ENCODE measurements around the gene TTLL9. TPM values are rescaled to one million over a fixed set of nuclear protein-coding genes. Genes with fewer than 3 reads are reported as not detected.

The TTLL9 gene
- polyA plus RNA-seq, 1 donor (not counting 4 experiments of a cell fraction or from before 2014, with no cell fraction given) = not detected

GRCh38 chr20:31979713-31980426, 109.4 kb downstream of the TTLL9 start:
- H2AFZ ChIP-seq (ENCODE audit: control insufficient read depth, low read length) = no peak overlapping the region
- no peaks in the 10 kb centered on the region for H3K36me3 ChIP-seq (ENCODE audit: control insufficient read depth in 2 of 2, extremely low read depth in 1 of 2, insufficient read depth in 2 of 2, low read length in 2 of 2)
- H3K9ac ChIP-seq (ENCODE audit: control insufficient read depth, extremely low read depth, insufficient read depth, low read length) = no peak overlapping the region
- H3K9me1 ChIP-seq (ENCODE audit: control insufficient read depth, extremely low read depth, insufficient read depth, low read length) = no peaks in the 10 kb centered on the region
- no peak overlapping the region for H3K4me3 ChIP-seq (ENCODE audit: control insufficient read depth in 2 of 3, extremely low read depth in 1 of 3, insufficient read depth in 2 of 3, low read depth in 1 of 3, low read length in 3 of 3)
- TF ChIP-seq CTCF (optimal IDR thresholded peaks at IDR 0.05 in 1 of 3, IDR thresholded peaks at IDR 0.05 in 1 of 3, conservative IDR thresholded peaks at IDR 0.05 in 1 of 3; ENCODE audit: extremely low read depth in 1 of 3, insufficient read depth in 2 of 3, low read length in 3 of 3) (no peak), EZH2 (IDR thresholded peaks at IDR 0.05; ENCODE audit: low read length) (no peak)
- H4K20me1 ChIP-seq (ENCODE audit: control insufficient read depth, extremely low read depth, insufficient read depth, low read length) = no peaks in the 10 kb centered on the region
- H3K4me2 ChIP-seq (ENCODE audit: control insufficient read depth, extremely low read depth, insufficient read depth, low read depth, low read length) = no peak overlapping the region
- H3K79me2 ChIP-seq (ENCODE audit: control insufficient read depth, insufficient read depth, low read length) = no peaks in the 10 kb centered on the region
- dilution Hi-C loops (cut with MboI; ENCODE audit: extremely low pct_ligation_motif_present, low sequenced_read_pairs) = no loop called here
- no peak for DNase-seq (ENCODE audit: low read depth, low spot score)
- H3K27me3 ChIP-seq (ENCODE audit: control insufficient read depth, extremely low read depth, insufficient read depth, low read length) = peaks cover 12% of the 10 kb centered on the region
- no peaks in the 10 kb centered on the region for H3K9me3 ChIP-seq (ENCODE audit: control insufficient read depth, low read depth, low read length)
- H3K27ac ChIP-seq (ENCODE audit: control insufficient read depth, insufficient read depth, low read length) = no peak overlapping the region
- FAIRE-seq = no peak
- no peaks in the 10 kb centered on the region for H3K4me1 ChIP-seq (ENCODE audit: control insufficient read depth, extremely low read depth, insufficient read depth, low read length)

- H3K79me2 ChIP-seq (ENCODE audit: control insufficient read depth, insufficient read depth, low read length) = no peaks in the 10 kb centered on the region
- H3K4me1 ChIP-seq (ENCODE audit: control insufficient read depth, extremely low read depth, insufficient read depth, low read length) = no peaks in the 10 kb centered on the region
- H3K9me3 ChIP-seq (ENCODE audit: control insufficient read depth, low read depth, low read length) = no peaks in the 10 kb centered on the region
- H3K9me1 ChIP-seq (ENCODE audit: control insufficient read depth, extremely low read depth, insufficient read depth, low read length) = no peaks in the 10 kb centered on the region
- no peak overlapping the region for H2AFZ ChIP-seq (ENCODE audit: control insufficient read depth, low read length)
- TF ChIP-seq EZH2 (IDR thresholded peaks at IDR 0.05; ENCODE audit: low read length) = no peak
- TF ChIP-seq CTCF (optimal IDR thresholded peaks at IDR 0.05 in 1 of 3, IDR thresholded peaks at IDR 0.05 in 1 of 3, conservative IDR thresholded peaks at IDR 0.05 in 1 of 3; ENCODE audit: extremely low read depth in 1 of 3, insufficient read depth in 2 of 3, low read length in 3 of 3) = no peak
- dilution Hi-C loops (cut with MboI; ENCODE audit: extremely low pct_ligation_motif_present, low sequenced_read_pairs) = no loop called here
- no peaks in the 10 kb centered on the region for H4K20me1 ChIP-seq (ENCODE audit: control insufficient read depth, extremely low read depth, insufficient read depth, low read length)
- H3K4me3 ChIP-seq (ENCODE audit: control insufficient read depth in 2 of 3, extremely low read depth in 1 of 3, insufficient read depth in 2 of 3, low read depth in 1 of 3, low read length in 3 of 3) = no peak overlapping the region
- FAIRE-seq (no peak), DNase-seq (ENCODE audit: low read depth, low spot score) (no peak)
- H3K27me3 ChIP-seq (ENCODE audit: control insufficient read depth, extremely low read depth, insufficient read depth, low read length) = peaks cover 7% of the 10 kb centered on the region
- no peak overlapping the region for H3K9ac ChIP-seq (ENCODE audit: control insufficient read depth, extremely low read depth, insufficient read depth, low read length)
- H3K36me3 ChIP-seq (ENCODE audit: control insufficient read depth in 2 of 2, extremely low read depth in 1 of 2, insufficient read depth in 2 of 2, low read length in 2 of 2) = no peaks in the 10 kb centered on the region
- H3K27ac ChIP-seq (ENCODE audit: control insufficient read depth, insufficient read depth, low read length) = no peak overlapping the region
- H3K4me2 ChIP-seq (ENCODE audit: control insufficient read depth, extremely low read depth, insufficient read depth, low read depth, low read length) = no peak overlapping the region
Observed at GRCh38 chr20:31981784-31982183, 111.3 kb downstream of the TTLL9 start.
